Metanephros (tissue), 1 donor: Measurements from ENCODE around the gene PFDN1. TPM values are rescaled to one million over a fixed set of nuclear protein-coding genes. Genes with fewer than 3 reads are reported as not detected.

Source experiments
- total RNA-seq: library from RNA; depleted of rRNA; stranded (reverse); fragments of >200 nt; gene quantifications from one replicate; pipeline ENCODE4 v1.2.3, GENCODE V29; 2014

The PFDN1 gene, protein sequence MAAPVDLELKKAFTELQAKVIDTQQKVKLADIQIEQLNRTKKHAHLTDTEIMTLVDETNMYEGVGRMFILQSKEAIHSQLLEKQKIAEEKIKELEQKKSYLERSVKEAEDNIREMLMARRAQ
- total RNA-seq: 40.8 TPM

DNA sequence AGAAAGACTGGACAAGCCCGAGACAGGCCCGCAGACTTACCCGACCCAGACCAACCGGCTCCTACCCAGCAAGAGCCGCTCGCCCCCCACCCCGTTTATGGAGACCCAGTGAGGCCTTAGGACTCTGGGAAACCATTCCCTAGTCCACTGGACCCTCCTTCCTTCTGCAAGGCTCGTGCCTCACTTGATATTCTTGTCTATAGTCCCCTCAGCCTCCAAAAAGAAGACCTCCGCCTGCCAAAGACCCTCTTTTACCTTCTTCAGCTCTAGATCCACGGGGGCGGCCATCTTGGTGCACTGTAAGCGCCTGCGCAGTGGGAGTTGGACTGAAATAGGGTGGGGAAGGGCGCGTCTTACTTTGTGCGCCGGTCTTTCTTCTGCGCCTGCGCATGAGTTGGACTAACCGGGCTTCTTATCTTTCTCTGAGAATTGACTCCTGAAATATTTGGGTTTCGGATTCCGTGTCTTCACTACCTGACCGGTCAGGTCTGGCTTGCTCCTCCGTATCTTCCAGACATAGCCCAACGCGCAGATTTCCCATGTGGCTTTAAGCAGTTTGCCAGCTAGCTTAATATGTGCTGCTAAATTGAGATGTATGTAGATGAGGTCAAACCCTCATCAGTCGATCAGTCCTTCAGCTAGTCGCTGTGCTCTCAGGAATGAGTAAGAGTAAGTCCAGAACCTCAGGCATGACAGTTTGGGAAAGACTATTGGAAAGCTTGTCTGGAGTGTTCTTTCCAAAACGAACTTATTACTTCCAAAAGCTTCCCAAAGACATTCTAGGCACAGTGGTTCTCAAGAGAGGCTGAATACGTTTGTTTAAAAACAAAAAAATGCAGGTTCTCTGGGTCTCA, at the start of gene PFDN1:
PFDN1 (minus strand) TSS at position 316 of the 854 bp plus-strand sequence; CDS start at position 288, 28 bp downstream.

DNA sequence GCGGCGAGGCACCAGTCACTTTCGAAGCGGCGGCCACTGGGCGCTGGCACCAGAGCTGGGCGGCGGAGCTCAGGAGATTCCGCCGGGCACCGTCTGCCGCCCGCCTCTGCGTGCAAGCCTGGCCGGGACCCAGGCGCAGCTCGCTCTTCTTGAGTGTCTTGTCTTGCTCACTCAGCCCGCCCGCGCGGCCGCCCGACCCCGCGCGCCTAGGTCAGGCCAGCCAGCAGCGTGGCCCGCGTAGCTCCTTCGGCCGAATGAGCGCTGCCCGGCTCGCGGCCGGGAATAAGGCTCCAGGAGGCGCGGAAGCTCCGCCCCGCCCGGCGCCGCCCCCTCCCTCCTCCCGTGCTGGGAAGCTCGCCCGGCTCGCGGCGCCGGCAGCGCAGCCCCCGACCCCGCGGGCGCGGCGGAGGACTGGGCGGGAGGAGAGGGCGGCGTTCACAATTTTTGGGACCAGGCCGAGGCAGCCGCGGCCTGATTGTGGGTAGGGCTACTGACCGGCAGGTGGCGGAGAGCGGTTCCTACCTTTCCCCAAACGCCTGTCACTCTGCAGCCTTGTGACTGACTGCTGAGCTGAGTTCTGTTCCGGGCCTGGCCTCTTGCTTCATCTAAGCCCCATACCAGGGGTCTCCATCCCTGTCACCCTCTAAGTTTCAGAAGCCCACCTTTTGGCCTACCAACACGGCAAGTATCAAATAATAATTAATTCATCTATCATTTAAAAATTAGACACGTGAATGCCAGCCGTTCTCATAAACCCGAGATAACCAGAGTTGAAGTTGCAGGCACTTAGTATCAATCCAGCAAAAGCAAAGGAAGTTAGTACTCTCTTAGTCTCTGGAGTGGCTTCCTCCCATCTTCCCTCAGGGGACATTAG, 43.7 kb upstream of the PFDN1 start, which contains the start of gene HBEGF:
HBEGF (minus strand) TSS at position 256 of the 874 bp plus-strand sequence. CDS start 275 bp downstream, outside the sequence.

Other genes with a start within 250 kb of the PFDN1 start
- gene PURA, start 189.0 kb downstream of the PFDN1 start, total RNA-seq: 15.7 TPM
- gene IGIP, start 177.2 kb downstream of the PFDN1 start, total RNA-seq: 5.8 TPM
- gene CYSTM1, start 127.9 kb downstream of the PFDN1 start, total RNA-seq: 50.5 TPM
- gene HBEGF, start 43.5 kb upstream of the PFDN1 start, total RNA-seq: 18.6 TPM
- 21.8 TPM for gene SLC4A9, start 57.1 kb upstream of the PFDN1 start, total RNA-seq
- 125 TPM for gene ANKHD1, start 98.7 kb upstream of the PFDN1 start, total RNA-seq
- 6.0 TPM for gene EIF4EBP3, start 244.6 kb upstream of the PFDN1 start, total RNA-seq